ENCODE data around the gene PAK6.

The PAK6 gene

GRCh38 chr15:40254452-40254851, 15.6 kb downstream of the PAK6 start:
- in situ Hi-C loops (cut with MboI; ENCODE audit: low sequenced_read_pairs), result no loop called here

GRCh38 chr15:40255033-40255432, 16.2 kb downstream of the PAK6 start:
- in situ Hi-C loops (cut with MboI; ENCODE audit: low sequenced_read_pairs), result no loop called here

GRCh38 chr15:40256638-40257235, 17.9 kb downstream of the PAK6 start:
- in situ Hi-C loops (cut with MboI; ENCODE audit: low sequenced_read_pairs), result no loop called here

GRCh38 chr15:40257656-40258450, 19.0 kb downstream of the PAK6 start:
- in situ Hi-C loops (cut with MboI; ENCODE audit: low sequenced_read_pairs), result no loop called here

GRCh38 chr15:40258544-40258943, 19.7 kb downstream of the PAK6 start:
- in situ Hi-C loops (cut with MboI; ENCODE audit: low sequenced_read_pairs), result no loop called here

GRCh38 chr15:40259021-40259420, 20.2 kb downstream of the PAK6 start:
- in situ Hi-C loops (cut with MboI; ENCODE audit: low sequenced_read_pairs), result no loop called here

GRCh38 chr15:40263024-40263754, 24.3 kb downstream of the PAK6 start:
- in situ Hi-C loops (cut with MboI; ENCODE audit: low sequenced_read_pairs), result no loop called here

GRCh38 chr15:40264321-40265153, 25.7 kb downstream of the PAK6 start:
- in situ Hi-C loops (cut with MboI; ENCODE audit: low sequenced_read_pairs), result no loop called here

- in situ Hi-C loops (cut with MboI; ENCODE audit: low sequenced_read_pairs), result no loop called here
Observed at GRCh38 chr15:40265355-40265754, 26.5 kb downstream of the PAK6 start.

- in situ Hi-C loops (cut with MboI; ENCODE audit: low sequenced_read_pairs), result no loop called here
Observed at GRCh38 chr15:40265875-40266274, 27.0 kb downstream of the PAK6 start.

GRCh38 chr15:40266828-40267304, 28.0 kb downstream of the PAK6 start:
- in situ Hi-C loops (cut with MboI; ENCODE audit: low sequenced_read_pairs), result no loop called here

- in situ Hi-C loops (cut with MboI; ENCODE audit: low sequenced_read_pairs), result no loop called here
Observed at GRCh38 chr15:40267670-40268069, 28.8 kb downstream of the PAK6 start.

GRCh38 chr15:40269604-40270003, 30.7 kb downstream of the PAK6 start:
- in situ Hi-C loops (cut with MboI; ENCODE audit: low sequenced_read_pairs), result loop anchor here (10.0 kb wide), 1 partner anchor 55 kb away; no protein-coding TSS in a partner anchor

- in situ Hi-C loops (cut with MboI; ENCODE audit: low sequenced_read_pairs), result loop anchor here (10.0 kb wide), 1 partner anchor 56 kb away; no protein-coding TSS in a partner anchor
Observed at GRCh38 chr15:40270246-40270995, 31.6 kb downstream of the PAK6 start.

GRCh38 chr15:40271685-40272484, 33.0 kb downstream of the PAK6 start:
- in situ Hi-C loops (cut with MboI; ENCODE audit: low sequenced_read_pairs), result loop anchor here (10.0 kb wide), 1 partner anchor 57 kb away; no protein-coding TSS in a partner anchor

GRCh38 chr15:40272485-40273056, 33.7 kb downstream of the PAK6 start:
- in situ Hi-C loops (cut with MboI; ENCODE audit: low sequenced_read_pairs), result loop anchor here (10.0 kb wide), 1 partner anchor 58 kb away; no protein-coding TSS in a partner anchor

- in situ Hi-C loops (cut with MboI; ENCODE audit: low sequenced_read_pairs), result loop anchor here (10.0 kb wide), 1 partner anchor 59 kb away; no protein-coding TSS in a partner anchor
Observed at GRCh38 chr15:40273428-40273827, 34.6 kb downstream of the PAK6 start.
